H1 (cell line): ENCODE data around the gene MYO15B. TPM values are rescaled to one million over a fixed set of nuclear protein-coding genes. Genes with fewer than 3 reads are reported as not detected.

Source experiments
- CTCF ChIA-PET: fragments of 300-600 bp; sonication (Branson Sonifier 250); formaldehyde crosslinking; loops from one replicate; lab custom pipeline; 2021; ENCODE audit not compliant: partially characterized antibody; lab: Charles Lee
- POLR2A ChIA-PET: fragments of 300-600 bp; sonication (Branson Sonifier 250); formaldehyde crosslinking; loops from one replicate; lab custom pipeline; 2021; ENCODE audit warnings: inconsistent platforms; ENCODE audit not compliant: partially characterized antibody; lab: Charles Lee
- DNase-seq, 2 experiments: peaks; one replicate each; pipeline versions ENCODE4 v3.0.0 to v3.0.0-alpha.2; 2010 to 2022; ENCODE audit warnings: low spot score in 2 of 2, low read depth in 1 of 2, mixed read lengths in 1 of 2
- FAIRE-seq: peaks from 2 replicates; lab custom pipeline; 2011; peaks lifted over from hg19 to GRCh38; lab: Jason Lieb, UNC
- H2AFZ ChIP-seq: 2 replicates; pipeline ENCODE4 v1.8.1; 2012; ENCODE audit warnings: low read length, inconsistent platforms
- H2AK5ac ChIP-seq: 2 replicates; pipeline ENCODE4 v1.6.1; 2013; ENCODE audit warnings: low read depth, low read length
- H2BK120ac ChIP-seq: replicated peaks from 2 replicates; pipeline ENCODE3; 2013; ENCODE audit warnings: low read depth, low read length, inconsistent platforms
- H2BK12ac ChIP-seq: 2 replicates; pipeline ENCODE4 v1.6.1; 2013; ENCODE audit warnings: low read depth, low read length
- H2BK15ac ChIP-seq: 2 replicates; pipeline ENCODE4 v1.6.1; 2013; ENCODE audit warnings: low read length
- H2BK20ac ChIP-seq: 2 replicates; pipeline ENCODE4 v1.6.1; 2013; ENCODE audit warnings: low read length
- H2BK5ac ChIP-seq: 2 replicates; pipeline ENCODE4 v1.6.1; 2013; ENCODE audit warnings: low read depth, low read length
- H3K14ac ChIP-seq: 2 replicates; pipeline ENCODE4 v1.6.1; 2013; ENCODE audit warnings: inconsistent platforms; ENCODE audit not compliant: insufficient read length
- H3K18ac ChIP-seq: 2 replicates; pipeline ENCODE4 v1.6.1; 2013; ENCODE audit warnings: low read length; ENCODE audit errors: extremely low read depth
- H3K23ac ChIP-seq: 2 replicates; pipeline ENCODE4 v1.6.1; 2013; ENCODE audit warnings: inconsistent platforms; ENCODE audit not compliant: insufficient read length
- H3K23me2 ChIP-seq: 2 replicates; pipeline ENCODE4 v1.6.1; 2013; ENCODE audit warnings: low read depth, low read length
- H3K27ac ChIP-seq: 2 replicates; pipeline ENCODE4 v1.6.1; 2011; ENCODE audit warnings: low read depth, low read length, inconsistent platforms
- H3K27me3 ChIP-seq, 4 experiments: replicated peaks in 1 of 4; 1 replicate in 1 of 4; 2 replicates in 3 of 4; pipeline versions ENCODE4 v1.6.1 to v1.8.1; 2011 to 2013; ENCODE audit warnings: low read length in 3 of 4, mild to moderate bottlenecking in 3 of 4, inconsistent platforms in 2 of 4, mixed read lengths in 2 of 4, moderate library complexity in 1 of 4; ENCODE audit not compliant: control insufficient read depth in 3 of 4, insufficient read depth in 3 of 4; ENCODE audit errors: extremely low read depth in 1 of 4
- H3K36me3 ChIP-seq, 4 experiments: 2 replicates each; pipeline versions ENCODE4 v1.6.1 to v1.8.1; 2011 to 2013; ENCODE audit warnings: mild to moderate bottlenecking in 4 of 4, low read length in 3 of 4, moderate library complexity in 2 of 4, control low read depth in 1 of 4, inconsistent platforms in 1 of 4; ENCODE audit not compliant: insufficient read depth in 4 of 4, control insufficient read depth in 2 of 4
- H3K4ac ChIP-seq: replicated peaks from 2 replicates; pipeline ENCODE3; 2013; ENCODE audit warnings: low read length, low read depth, mixed read lengths, inconsistent platforms; ENCODE audit not compliant: insufficient read length
- H3K4me1 ChIP-seq, 4 experiments: replicated peaks in 1 of 4; 1 replicate in 1 of 4; 2 replicates in 3 of 4; pipeline versions ENCODE4 v1.6.1 to v1.8.1; 2011 to 2013; ENCODE audit warnings: low read length in 3 of 4, inconsistent platforms in 2 of 4, mixed read lengths in 1 of 4; ENCODE audit not compliant: insufficient read depth in 4 of 4, control insufficient read depth in 3 of 4
- H3K4me2 ChIP-seq, 2 experiments: 2 replicates each; pipeline versions ENCODE4 v1.6.1 to v1.8.1; 2011 to 2013; ENCODE audit warnings: low read depth in 2 of 2, low read length in 2 of 2, control low read depth in 1 of 2, inconsistent platforms in 1 of 2, mild to moderate bottlenecking in 1 of 2; ENCODE audit not compliant: insufficient read depth in 1 of 2
- H3K4me3 ChIP-seq, 4 experiments: fragments of 200-600, 300-600 bp in 1 of 4; sonication (generic), shearing (Covaris generic), sonication (Bioruptor Twin) in 1 of 4; 2 replicates each; pipeline versions ENCODE4 v1.5.1 to v1.8.1; 2011 to 2016; ENCODE audit warnings: low read length in 4 of 4, low read depth in 3 of 4, control low read depth in 2 of 4, inconsistent platforms in 2 of 4, mild to moderate bottlenecking in 2 of 4, mixed read lengths in 1 of 4, moderate library complexity in 1 of 4; ENCODE audit not compliant: insufficient read depth in 2 of 4; ENCODE audit errors: extremely low read depth in 1 of 4
- H3K56ac ChIP-seq: replicated peaks from 2 replicates; pipeline ENCODE3; 2013; ENCODE audit warnings: low read depth, mild to moderate bottlenecking, mixed read lengths, low read length, inconsistent platforms; ENCODE audit not compliant: insufficient read length
- H3K79me1 ChIP-seq: 2 replicates; pipeline ENCODE4 v1.6.1; 2013; ENCODE audit warnings: low read depth, low read length, control low read depth
- H3K79me2 ChIP-seq, 2 experiments: 2 replicates each; pipeline versions ENCODE4 v1.6.1 to v1.8.1; 2012 to 2013; ENCODE audit warnings: low read length in 2 of 2, mild to moderate bottlenecking in 2 of 2, inconsistent platforms in 1 of 2; ENCODE audit not compliant: insufficient read depth in 2 of 2, control insufficient read depth in 1 of 2
- H3K9ac ChIP-seq, 4 experiments: replicated peaks in 1 of 4; 1 replicate in 1 of 4; 2 replicates in 3 of 4; pipeline versions ENCODE4 v1.6.1 to v1.8.1; 2011 to 2013; ENCODE audit warnings: low read depth in 3 of 4, low read length in 3 of 4, control low read depth in 2 of 4, mild to moderate bottlenecking in 2 of 4, moderate library complexity in 2 of 4, inconsistent platforms in 1 of 4; ENCODE audit errors: extremely low read depth in 1 of 4
- H3K9me3 ChIP-seq, 2 experiments: 2 replicates each; pipeline versions ENCODE4 v1.6.1 to v1.8.1; 2012 to 2013; ENCODE audit warnings: mild to moderate bottlenecking in 2 of 2, moderate library complexity in 2 of 2, control low read depth in 1 of 2, inconsistent platforms in 1 of 2, low read depth in 1 of 2, low read length in 1 of 2, mixed read lengths in 1 of 2; ENCODE audit not compliant: insufficient read depth in 2 of 2
- H4K20me1 ChIP-seq, 2 experiments: replicated peaks in 1 of 2; 2 replicates each; pipeline versions ENCODE3 to v1.8.1; 2011 to 2013; ENCODE audit warnings: inconsistent platforms in 2 of 2, low read length in 2 of 2, mild to moderate bottlenecking in 1 of 2; ENCODE audit not compliant: insufficient read depth in 2 of 2, control insufficient read depth in 1 of 2
- H4K5ac ChIP-seq: 2 replicates; pipeline ENCODE4 v1.6.1; 2013; ENCODE audit warnings: low read length, low read depth, mixed read lengths, inconsistent platforms; ENCODE audit not compliant: insufficient read length
- H4K8ac ChIP-seq: 2 replicates; pipeline ENCODE4 v1.8.0; 2013; ENCODE audit warnings: mild to moderate bottlenecking, moderate library complexity, low read length, inconsistent platforms; ENCODE audit not compliant: insufficient read depth; ENCODE audit errors: extremely low read depth
- H4K91ac ChIP-seq: replicated peaks from 2 replicates; pipeline ENCODE3; 2013; ENCODE audit warnings: low read length, mixed read lengths, inconsistent platforms; ENCODE audit not compliant: insufficient read length
- CTCF ChIP-seq, 3 experiments: IDR thresholded peaks; 1 replicate in 2 of 3; 2 replicates in 1 of 3; pipeline versions ENCODE4 v1.5.1 to v1.6.1; 2011; ENCODE audit warnings: low read length in 3 of 3, mild to moderate bottlenecking in 3 of 3, inconsistent platforms in 2 of 3, low read depth in 1 of 3, moderate library complexity in 1 of 3; ENCODE audit not compliant: insufficient read depth in 1 of 3; ENCODE audit errors: control extremely low read depth in 1 of 3
- SP4 ChIP-seq: IDR thresholded peaks from 2 replicates; pipeline ENCODE4 v1.6.1; 2012; ENCODE audit warnings: low read length, inconsistent platforms
- TBP ChIP-seq: IDR thresholded peaks from 2 replicates; pipeline ENCODE4 v1.6.1; 2011; ENCODE audit warnings: low read depth, low read length, improper control_type of control experiment
- TEAD4 ChIP-seq: IDR thresholded peaks from 2 replicates; pipeline ENCODE4 v1.6.1; 2012; ENCODE audit warnings: low read depth, low read length, inconsistent platforms, mixed read lengths
- USF2 ChIP-seq: IDR thresholded peaks from 2 replicates; pipeline ENCODE4 v1.6.1; 2011; ENCODE audit warnings: low read length, improper control_type of control experiment
- WGBS, 2 experiments: shearing (Covaris generic) in 1 of 2; methylation state at CpG; one replicate each; pipeline versions ENCODE4 v1.1.6 to v1.1.7; 2013 to 2015; ENCODE audit warnings: low lambda C conversion rate in 2 of 2, mixed read lengths in 2 of 2, inconsistent platforms in 1 of 2, low coverage in 1 of 2, missing lambda C conversion rate in 1 of 2; ENCODE audit not compliant: insufficient replicate concordance in 2 of 2, insufficient coverage in 1 of 2, insufficient read length in 1 of 2; ENCODE audit errors: extremely low coverage in 1 of 2, missing lambda C conversion rate in 1 of 2; 5-methylcytosine and 5-hydroxymethylcytosine counted together
- polyA plus RNA-seq, 7 experiments: library from polyadenylated mRNA; depleted of rRNA in 3 of 7; stranded (reverse) in 5 of 7; unstranded in 2 of 7; fragments of >200 nt in 5 of 7; fragments of 200-250 nt in 2 of 7; gene quantifications; 1 replicate in 5 of 7; 2 replicates in 1 of 7; 4 replicates in 1 of 7; pipeline versions ENCODE4 v1.2.1 to v1.2.3, GENCODE V29; 2011 to 2013; ENCODE audit warnings: missing spikeins in 2 of 7, mixed read lengths in 2 of 7
- total RNA-seq: library from RNA; stranded (reverse); fragmentation: NEBNext Ultra II Directional; extraction: Animal tissue kit (Norgen Biotek cat#: 25700); gene quantifications from 2 replicates; pipeline ENCODE4 v1.2.1, GENCODE V29; 2021

The MYO15B gene
- total and polyA plus RNA-seq, 2 of the 8 experiments (the other 6 are each of a cell fraction or from before 2014, with no cell fraction given), result 7.1 to 11.2 TPM

DNA sequence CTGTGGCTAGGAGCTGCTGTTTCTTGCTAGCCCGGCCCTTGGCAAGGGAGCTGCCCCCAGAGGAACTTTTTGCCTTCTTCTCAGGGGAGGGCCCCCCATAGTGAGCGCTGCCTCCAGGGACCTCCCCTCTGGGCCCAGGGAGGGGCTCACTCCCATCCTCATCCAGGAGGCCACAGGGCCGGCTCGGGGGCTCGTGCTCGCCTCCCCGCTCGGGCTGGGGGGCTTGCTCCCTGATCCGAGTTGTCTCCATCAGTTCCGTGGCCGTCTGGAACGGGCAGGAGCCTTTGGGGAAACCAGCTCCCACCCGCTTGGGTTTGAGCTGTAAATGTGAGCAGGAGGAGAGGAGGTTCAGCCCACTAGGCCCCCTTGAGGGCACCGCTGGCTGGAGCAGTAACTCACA, 41.6 kb downstream of the MYO15B start:
- H3K9ac ChIP-seq, result no peak overlapping the region
- no peaks in the 10 kb centered on the region for H3K79me2 ChIP-seq
- H3K9me3 ChIP-seq, result no peaks in the 10 kb centered on the region
- H3K27ac ChIP-seq, result no peak overlapping the region
- peak overlapping the region; percentile 66; the same call in 1 of the 2 replicates for H4K8ac ChIP-seq
- 92% methylated on average over 11 of the region's 14 CpGs; no CpG with 5 or more reads in 1 of the 2 experiments for WGBS, 2 experiments
- no peaks in the 10 kb centered on the region for H3K79me1 ChIP-seq
- no peak overlapping the region for H2BK5ac ChIP-seq
- DNase-seq, result no peak
- H3K18ac ChIP-seq, result no peak overlapping the region
- H2BK12ac ChIP-seq, result no peak overlapping the region
- H4K91ac ChIP-seq, result no peak overlapping the region
- H4K5ac ChIP-seq, result no peak overlapping the region
- no peak overlapping the region for H2BK120ac ChIP-seq
- POLR2A ChIA-PET, result interaction anchor here (0.7 to 2.2 kb wide), 6 partner anchors 9 to 100 kb away, joined by 3 to 8 read pairs (median 4); partner anchors contain the start of gene RECQL5
- peaks cover 0 to 3% (median under 1%) of the 10 kb centered on the region in 4 experiments; a peak in 1 of 8 replicates for H3K36me3 ChIP-seq
- no peak overlapping the region for H3K4me3 ChIP-seq
- H3K4me2 ChIP-seq, result no peak overlapping the region
- H3K14ac ChIP-seq, result no peak overlapping the region
- no peak overlapping the region for H2BK15ac ChIP-seq
- TF ChIP-seq TBP, result no peak
- TF ChIP-seq CTCF (IDR thresholded peaks at IDR 0.05; ENCODE audit: control extremely low read depth in 1 of 3, insufficient read depth in 1 of 3, low read depth in 1 of 3, low read length in 3 of 3), result peak in 2 of 3 experiments; percentile 0 to 10; a peak in 2 of 4 replicates
- TF ChIP-seq USF2, result no peak
- no peak for TF ChIP-seq TEAD4
- TF ChIP-seq SP4, result no peak
- TF ChIP-seq, all 59 proteins: peak for 1
- no peaks in the 10 kb centered on the region for H3K23me2 ChIP-seq
- H3K23ac ChIP-seq, result no peak overlapping the region
- H3K56ac ChIP-seq, result no peak overlapping the region
- H2AK5ac ChIP-seq, result no peak overlapping the region
- no peak overlapping the region for H3K4ac ChIP-seq
- H2BK20ac ChIP-seq, result no peak overlapping the region
- H3K4me1 ChIP-seq, result peaks cover 0 to 16% (median 11%) of the 10 kb centered on the region in 4 experiments; a peak in 5 of 7 replicates
- H4K20me1 ChIP-seq, result peaks cover 0 to 15% of the 10 kb centered on the region in 2 experiments
- CTCF ChIA-PET, result interaction anchor here (0.6 to 59.2 kb wide), 13 partner anchors 10 to 457 kb away, joined by 3 to 2200 read pairs (median 4); partner anchors contain the start of genes RECQL5, SAP30BP and SMIM5
- FAIRE-seq, result no peak
- H2AFZ ChIP-seq, result no peak overlapping the region
- H3K27me3 ChIP-seq, result no peaks in the 10 kb centered on the region
